GM12878 (cell line): Measurements from ENCODE around the gene HNRNPM. TPM values are rescaled to one million over a fixed set of nuclear protein-coding genes. Genes with fewer than 3 reads are reported as not detected.

Experiments used
- ATAC-seq: fragments of 200-7000 bp; cut with Tn5 transposase; 3 replicates; pipeline ENCODE4 v1.9.1; 2020; ENCODE audit warnings: mild to moderate bottlenecking, moderate library complexity
- BruUV-seq: library from RNA; stranded (reverse); fragments of 400-500 nt; replicated peaks from 2 replicates; lab custom pipeline; 2021; lab: Mats Ljungman, UMichigan
- CTCF ChIA-PET: fragments of 300-600 bp; sonication (Branson Sonifier 250); formaldehyde crosslinking; extraction: SDS; loops from one replicate; lab custom pipeline; 2021; ENCODE audit warnings: inconsistent platforms; lab: Yijun Ruan, JAX
- POLR2A ChIA-PET: fragments of 350-600 bp; formaldehyde crosslinking; extraction: SDS; loops from one replicate; lab custom pipeline; 2021; ENCODE audit warnings: inconsistent platforms; lab: Charles Lee
- RAD21 ChIA-PET: fragments of 300-600 bp; sonication (Branson Sonifier 250); formaldehyde crosslinking; loops from one replicate; lab custom pipeline; 2023; ENCODE audit warnings: antibody characterized with exemption; ENCODE audit not compliant: unreplicated experiment; lab: Charles Lee
- SMC1A ChIA-PET: fragments of 300-600 bp; sonication (Branson Sonifier 250); formaldehyde crosslinking; loops from one replicate; lab custom pipeline; 2023; ENCODE audit not compliant: unreplicated experiment, uncharacterized antibody; lab: Charles Lee
- DNase-seq: peaks from one replicate; pipeline ENCODE4 v3.0.0-alpha.2; 2011; ENCODE audit warnings: low read depth, low spot score
- FAIRE-seq: peaks from 3 replicates; lab custom pipeline; 2011; peaks lifted over from hg19 to GRCh38; lab: Jason Lieb, UNC
- H2AFZ ChIP-seq: 2 replicates; pipeline ENCODE4 v1.6.0; 2011; ENCODE audit warnings: low read depth, low read length, control low read depth; ENCODE audit not compliant: control insufficient read depth
- H3K27ac ChIP-seq: 2 replicates; pipeline ENCODE4 v1.5.1; 2011; ENCODE audit warnings: control low read depth; ENCODE audit not compliant: control insufficient read depth, insufficient read depth
- H3K27me3 ChIP-seq, 2 experiments: replicated peaks in 1 of 2; 2 replicates each; pipeline versions ENCODE4 v1.6.0 to v1.6.1; 2011; ENCODE audit warnings: low read length in 1 of 2; ENCODE audit not compliant: control insufficient read depth in 2 of 2, insufficient read depth in 2 of 2
- H3K36me3 ChIP-seq, 2 experiments: 2 replicates each; pipeline ENCODE4 v1.5.1; 2011; ENCODE audit warnings: low read length in 1 of 2; ENCODE audit not compliant: control insufficient read depth in 2 of 2, insufficient read depth in 2 of 2
- H3K4me1 ChIP-seq: 2 replicates; pipeline ENCODE4 v1.6.1; 2011; ENCODE audit warnings: mild to moderate bottlenecking, low read length, moderate library complexity, mixed read lengths; ENCODE audit not compliant: control insufficient read depth, insufficient read depth
- H3K4me2 ChIP-seq: 2 replicates; pipeline ENCODE4 v1.6.0; 2011; ENCODE audit warnings: control low read depth; ENCODE audit not compliant: control insufficient read depth, insufficient read depth
- H3K4me3 ChIP-seq: fragments of 200-600 bp; sonication (generic); 2 replicates; pipeline ENCODE4 v1.5.1; 2016
- H3K79me2 ChIP-seq: 2 replicates; pipeline ENCODE4 v1.6.0; 2011; ENCODE audit warnings: low read length; ENCODE audit not compliant: control insufficient read depth, insufficient read depth
- H3K9ac ChIP-seq: 2 replicates; pipeline ENCODE4 v1.8.0; 2011; ENCODE audit warnings: low read length, control low read depth, mixed read lengths; ENCODE audit not compliant: control insufficient read depth, insufficient read depth
- H3K9me3 ChIP-seq: replicated peaks from 3 replicates; pipeline ENCODE4 v1.5.1; 2011; ENCODE audit warnings: mild to moderate bottlenecking, low read length; ENCODE audit not compliant: control insufficient read depth, insufficient read depth
- H4K20me1 ChIP-seq: 2 replicates; pipeline ENCODE4 v1.6.0; 2011; ENCODE audit not compliant: control insufficient read depth, insufficient read depth
- FOXM1 ChIP-seq: IDR thresholded peaks from 2 replicates; pipeline ENCODE4 v1.6.1; 2012; ENCODE audit warnings: low read depth, mild to moderate bottlenecking, inconsistent platforms, low read length, moderate library complexity
- POLR2A ChIP-seq: IDR thresholded peaks from 2 replicates; pipeline ENCODE4 v1.6.1; 2011; ENCODE audit warnings: low read depth, mild to moderate bottlenecking, low read length
- POLR2AphosphoS5 ChIP-seq: IDR thresholded peaks from 2 replicates; pipeline ENCODE4 v1.6.1; 2011; ENCODE audit warnings: mild to moderate bottlenecking, low read length, inconsistent platforms
- POU2F2 ChIP-seq: IDR thresholded peaks from 3 replicates; pipeline ENCODE4 v1.6.1; 2011; ENCODE audit warnings: low read depth, mild to moderate bottlenecking, low read length, borderline replicate concordance
- WGBS: methylation state at CpG from one replicate; pipeline ENCODE4 v1.1.6; 2016; ENCODE audit warnings: low lambda C conversion rate; ENCODE audit not compliant: insufficient replicate concordance, insufficient coverage; ENCODE audit errors: missing lambda C conversion rate; 5-methylcytosine and 5-hydroxymethylcytosine counted together
- in situ Hi-C: fragments of 300-500 bp; cut with MboI; formaldehyde crosslinking; loops from 9 replicates; pipeline ENCODE4 v1.14.3; 2018; ENCODE audit warnings: mixed read lengths
- intact Hi-C: fragments of 100-400 bp; cut with micrococcal nuclease; formaldehyde crosslinking; loops from one replicate; pipeline ENCODE4 v1.14.2; 2022; ENCODE audit not compliant: unreplicated experiment
- polyA plus RNA-seq, 11 experiments: library from polyadenylated mRNA; depleted of rRNA in 4 of 11; unstranded in 6 of 11; stranded (reverse) in 5 of 11; fragments of >200 nt; fragmentation: Nextera tagmentation in 4 of 11; fragmentation: Illumina TruSeq in 1 of 11; extraction: Ambion mirVana in 4 of 11; extraction: Trizol in 1 of 11; gene quantifications; 1 replicate in 1 of 11; 2 replicates in 10 of 11; pipeline versions ENCODE4 v1.2.1 to v1.2.3, GENCODE V29; 2011 to 2016; ENCODE audit warnings: inconsistent platforms in 2 of 11, missing spikeins in 2 of 11, low read depth in 1 of 11
- total RNA-seq, 4 experiments: library from RNA; depleted of rRNA in 3 of 4; stranded (reverse); fragments of >200 nt in 3 of 4; fragmentation: Illumina TruSeq in 1 of 4; extraction: Trizol in 1 of 4; gene quantifications; 2 replicates each; pipeline versions ENCODE4 v1.2.1 to v1.2.3, GENCODE V29; 2013 to 2021
- TF ChIP-seq, protein P1 (sequence below): IDR thresholded peaks from 2 replicates; pipeline ENCODE4 v1.6.1; 2012; ENCODE audit warnings: low read length, inconsistent platforms
- TF ChIP-seq, protein P2 (sequence below): IDR thresholded peaks from 2 replicates; pipeline ENCODE4 v1.6.1; 2011; ENCODE audit warnings: borderline replicate concordance, low read depth, mild to moderate bottlenecking, moderate library complexity, low read length; ENCODE audit not compliant: insufficient read depth, poor library complexity, severe bottlenecking

The HNRNPM gene
- total and polyA plus RNA-seq, 10 of the 15 experiments (the other 5 are each of a cell fraction or from before 2014, with no cell fraction given): 14.3 to 415 (median 198) TPM

DNA sequence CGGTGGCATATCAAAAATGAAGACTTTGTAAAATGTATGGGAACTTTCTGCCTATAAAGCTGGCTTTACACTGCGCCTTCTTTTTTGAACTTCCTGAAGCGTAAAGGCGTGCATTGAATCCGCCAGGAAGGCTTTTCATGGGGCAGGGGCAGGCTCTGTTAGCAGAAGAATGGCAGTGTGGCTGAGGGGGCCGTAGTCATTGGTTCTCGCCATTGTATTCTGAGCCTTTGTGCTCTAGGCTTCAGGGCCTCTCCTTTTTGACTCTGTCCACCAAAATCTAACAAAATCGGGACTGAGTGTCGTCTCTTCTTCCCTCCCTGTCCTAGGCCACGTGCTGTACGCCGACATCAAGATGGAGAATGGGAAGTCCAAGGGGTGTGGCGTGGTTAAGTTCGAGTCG, 43.6 kb downstream of the HNRNPM start (continued):
- TF ChIP-seq, protein P1, sequence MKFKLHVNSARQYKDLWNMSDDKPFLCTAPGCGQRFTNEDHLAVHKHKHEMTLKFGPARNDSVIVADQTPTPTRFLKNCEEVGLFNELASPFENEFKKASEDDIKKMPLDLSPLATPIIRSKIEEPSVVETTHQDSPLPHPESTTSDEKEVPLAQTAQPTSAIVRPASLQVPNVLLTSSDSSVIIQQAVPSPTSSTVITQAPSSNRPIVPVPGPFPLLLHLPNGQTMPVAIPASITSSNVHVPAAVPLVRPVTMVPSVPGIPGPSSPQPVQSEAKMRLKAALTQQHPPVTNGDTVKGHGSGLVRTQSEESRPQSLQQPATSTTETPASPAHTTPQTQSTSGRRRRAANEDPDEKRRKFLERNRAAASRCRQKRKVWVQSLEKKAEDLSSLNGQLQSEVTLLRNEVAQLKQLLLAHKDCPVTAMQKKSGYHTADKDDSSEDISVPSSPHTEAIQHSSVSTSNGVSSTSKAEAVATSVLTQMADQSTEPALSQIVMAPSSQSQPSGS: no peak

DNA sequence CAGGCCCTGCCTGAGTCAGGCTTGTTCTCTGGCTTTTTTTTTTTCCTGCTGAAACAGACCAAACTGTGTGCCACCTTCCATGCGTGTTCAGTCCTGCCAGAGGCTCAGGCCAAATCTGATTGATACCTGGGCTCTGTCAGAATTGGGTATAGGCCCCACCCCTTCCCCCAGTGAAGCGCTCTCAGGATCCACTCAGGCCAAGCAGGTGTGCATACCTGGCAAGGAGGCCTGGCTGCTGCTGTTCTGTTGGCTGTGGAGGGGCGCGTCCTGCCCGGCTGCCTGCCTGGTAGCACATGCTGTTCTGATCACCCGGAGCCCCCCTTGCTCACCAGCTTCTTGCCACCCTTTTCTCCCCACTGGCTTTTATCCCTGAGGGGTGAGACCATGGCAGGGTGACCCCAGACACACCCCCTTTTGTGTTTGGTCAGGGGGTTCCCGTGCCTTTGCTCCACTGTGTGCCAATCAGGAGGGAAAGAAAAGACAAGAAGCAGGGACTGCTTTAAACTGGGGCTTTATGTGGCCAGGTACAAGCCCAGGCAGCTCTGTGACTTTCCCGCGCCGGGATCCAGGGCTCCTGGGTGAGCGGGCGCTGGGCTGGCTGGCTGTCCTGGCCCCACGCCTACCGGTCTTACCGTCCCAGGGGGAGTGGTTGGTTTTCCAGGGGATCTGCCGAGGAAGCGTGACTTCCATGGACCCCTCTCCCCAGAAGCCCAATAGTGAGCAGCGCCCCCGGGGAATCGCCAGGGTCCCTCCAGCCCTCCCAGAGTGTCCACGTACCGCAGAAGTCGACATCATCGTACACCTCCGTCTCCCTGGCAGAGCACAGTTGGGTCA, 45.0 kb downstream of the HNRNPM start:
- Histone ChIP-seq H3K27me3 (no peaks in the 10 kb centered on the region), H2AFZ (no peak overlapping the region), H3K36me3 (peaks cover 32 to 38% of the 10 kb centered on the region in 2 experiments), H3K4me1 (peaks cover 7% of the 10 kb centered on the region), H3K4me2 (no peak overlapping the region), H3K9ac (no peak overlapping the region), H3K79me2 (no peaks in the 10 kb centered on the region), H3K27ac (no peak overlapping the region), H3K4me3 (no peak overlapping the region), H4K20me1 (no peaks in the 10 kb centered on the region; the same call in 1 of the 2 replicates), H3K9me3 (no peaks in the 10 kb centered on the region)
- BruUV-seq: no TSS peak
- SMC1A ChIA-PET: no interaction called here
- in situ Hi-C loops: no loop called here
- POLR2A ChIA-PET: no interaction called here
- intact Hi-C loops: no loop called here
- ATAC-seq (peak; percentile 37), FAIRE-seq (no peak), DNase-seq (no peak)
- WGBS: 92% methylated on average over 25 of the region's 25 CpGs
- CTCF ChIA-PET: no interaction called here
- RAD21 ChIA-PET: no interaction called here
- no peak for TF ChIP-seq POU2F2
- peak; percentile 67 for TF ChIP-seq POLR2A
- TF ChIP-seq FOXM1: 0 out of 2 replicates have a peak, but pooled peaks have one; percentile 12
- TF ChIP-seq, protein P2, sequence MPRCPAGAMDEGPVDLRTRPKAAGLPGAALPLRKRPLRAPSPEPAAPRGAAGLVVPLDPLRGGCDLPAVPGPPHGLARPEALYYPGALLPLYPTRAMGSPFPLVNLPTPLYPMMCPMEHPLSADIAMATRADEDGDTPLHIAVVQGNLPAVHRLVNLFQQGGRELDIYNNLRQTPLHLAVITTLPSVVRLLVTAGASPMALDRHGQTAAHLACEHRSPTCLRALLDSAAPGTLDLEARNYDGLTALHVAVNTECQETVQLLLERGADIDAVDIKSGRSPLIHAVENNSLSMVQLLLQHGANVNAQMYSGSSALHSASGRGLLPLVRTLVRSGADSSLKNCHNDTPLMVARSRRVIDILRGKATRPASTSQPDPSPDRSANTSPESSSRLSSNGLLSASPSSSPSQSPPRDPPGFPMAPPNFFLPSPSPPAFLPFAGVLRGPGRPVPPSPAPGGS: peak; percentile 12
- TF ChIP-seq POLR2AphosphoS5: peak; percentile 39; the same call in 1 of the 2 replicates
